IMR-90 (cell line): ENCODE data around the gene UBTD1.

ENCODE experiments used
- BHLHE40 ChIP-seq: fragments of 150-350 bp; IDR thresholded peaks from 2 replicates; pipeline ENCODE4 v1.6.1; 2016; ENCODE audit warnings: mild to moderate bottlenecking, low read depth, low read length
- CEBPB ChIP-seq: IDR thresholded peaks from 2 replicates; pipeline ENCODE4 v1.6.1; 2012; ENCODE audit warnings: low read depth, low read length, improper control_type of control experiment
- FOS ChIP-seq: fragments of 150-350 bp; IDR thresholded peaks from 2 replicates; pipeline ENCODE4 v1.6.1; 2016; ENCODE audit warnings: low read depth, low read length
- MAZ ChIP-seq: IDR thresholded peaks from 2 replicates; pipeline ENCODE4 v1.6.1; 2012; ENCODE audit warnings: low read depth, mild to moderate bottlenecking, low read length, improper control_type of control experiment, moderate library complexity, borderline replicate concordance
- NFE2L2 ChIP-seq: fragments of 150-350 bp; IDR thresholded peaks from 2 replicates; pipeline ENCODE4 v1.6.1; 2016; ENCODE audit warnings: low read depth, mild to moderate bottlenecking, low read length
- POLR2A ChIP-seq: IDR thresholded peaks from 2 replicates; pipeline ENCODE4 v1.6.1; 2012; ENCODE audit warnings: mild to moderate bottlenecking, low read depth, low read length
- SMC3 ChIP-seq: fragments of 150-350 bp; IDR thresholded peaks from 2 replicates; pipeline ENCODE4 v1.6.1; 2016; ENCODE audit warnings: low read depth, mild to moderate bottlenecking, antibody characterized with exemption, low read length, moderate library complexity
- USF2 ChIP-seq: fragments of 150-350 bp; IDR thresholded peaks from 2 replicates; pipeline ENCODE4 v1.6.1; 2017; ENCODE audit warnings: mild to moderate bottlenecking, antibody characterized with exemption, low read length, low read depth
- TF ChIP-seq, protein P1 (sequence below): conservative IDR thresholded peaks from 2 replicates; pipeline ENCODE4 v1.5.1; 2012; ENCODE audit warnings: mild to moderate bottlenecking, low read depth, low read length, improper control_type of control experiment

GRCh38 chr10:97532935-97533671, 34.4 kb downstream of the UBTD1 start:
- TF ChIP-seq, protein P1, sequence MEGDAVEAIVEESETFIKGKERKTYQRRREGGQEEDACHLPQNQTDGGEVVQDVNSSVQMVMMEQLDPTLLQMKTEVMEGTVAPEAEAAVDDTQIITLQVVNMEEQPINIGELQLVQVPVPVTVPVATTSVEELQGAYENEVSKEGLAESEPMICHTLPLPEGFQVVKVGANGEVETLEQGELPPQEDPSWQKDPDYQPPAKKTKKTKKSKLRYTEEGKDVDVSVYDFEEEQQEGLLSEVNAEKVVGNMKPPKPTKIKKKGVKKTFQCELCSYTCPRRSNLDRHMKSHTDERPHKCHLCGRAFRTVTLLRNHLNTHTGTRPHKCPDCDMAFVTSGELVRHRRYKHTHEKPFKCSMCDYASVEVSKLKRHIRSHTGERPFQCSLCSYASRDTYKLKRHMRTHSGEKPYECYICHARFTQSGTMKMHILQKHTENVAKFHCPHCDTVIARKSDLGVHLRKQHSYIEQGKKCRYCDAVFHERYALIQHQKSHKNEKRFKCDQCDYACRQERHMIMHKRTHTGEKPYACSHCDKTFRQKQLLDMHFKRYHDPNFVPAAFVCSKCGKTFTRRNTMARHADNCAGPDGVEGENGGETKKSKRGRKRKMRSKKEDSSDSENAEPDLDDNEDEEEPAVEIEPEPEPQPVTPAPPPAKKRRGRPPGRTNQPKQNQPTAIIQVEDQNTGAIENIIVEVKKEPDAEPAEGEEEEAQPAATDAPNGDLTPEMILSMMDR, result no peak
- TF ChIP-seq USF2 (no peak), POLR2A (no peak), FOS (no peak), SMC3 (no peak), BHLHE40 (no peak), NFE2L2 (no peak), CEBPB (no peak), MAZ (no peak)
